ENCODE data around the gene SRC.
"Not testable (repeated sequence)": the region's sequence is repeated elsewhere in the genome, so short reads cannot be mapped to it uniquely, and the experiment has no call there.

SRC gene

DNA sequence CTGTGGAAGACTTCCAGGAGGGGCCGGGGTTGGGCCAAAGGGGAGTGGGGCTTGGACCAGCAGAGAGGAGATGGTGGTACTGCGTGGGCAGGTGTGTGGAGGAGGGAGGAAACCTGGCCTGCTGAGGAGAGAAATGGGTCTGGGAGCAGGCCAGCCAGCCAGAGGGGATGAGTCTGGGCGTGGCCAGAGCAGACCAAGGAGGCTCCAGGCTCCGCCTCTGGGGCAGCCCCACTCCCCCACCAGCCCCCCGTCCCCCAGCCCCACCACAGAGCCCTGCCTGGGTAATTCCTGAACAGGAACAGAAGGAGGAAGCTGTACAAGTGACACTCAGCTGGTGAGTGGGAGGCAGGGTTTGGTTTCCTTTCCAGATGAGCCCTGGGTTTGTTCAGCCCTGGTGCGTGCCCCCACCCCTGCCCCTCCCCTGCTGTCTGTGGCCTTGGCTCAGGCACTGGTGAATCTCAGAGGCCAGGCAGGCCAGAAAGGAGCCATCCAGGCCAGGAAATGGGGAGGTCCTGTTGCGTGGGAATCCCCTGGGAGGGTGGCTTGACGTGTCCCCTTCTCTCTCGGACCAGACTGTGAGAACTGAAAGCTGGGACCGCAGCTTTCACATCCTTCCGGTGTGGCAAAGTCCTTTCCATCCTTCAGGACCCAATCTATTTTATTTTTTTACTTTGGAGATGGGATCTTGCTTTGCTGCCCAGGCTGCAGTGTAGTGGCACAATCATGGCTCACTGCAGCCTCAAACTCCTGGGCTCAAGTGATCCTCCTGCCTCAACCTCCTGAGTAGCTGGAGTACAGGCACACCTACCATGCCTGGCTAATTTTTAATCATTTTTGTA, 9.4 kb upstream of the SRC start:
- DNase-seq (ENCODE audit: low spot score): no peak

DNA sequence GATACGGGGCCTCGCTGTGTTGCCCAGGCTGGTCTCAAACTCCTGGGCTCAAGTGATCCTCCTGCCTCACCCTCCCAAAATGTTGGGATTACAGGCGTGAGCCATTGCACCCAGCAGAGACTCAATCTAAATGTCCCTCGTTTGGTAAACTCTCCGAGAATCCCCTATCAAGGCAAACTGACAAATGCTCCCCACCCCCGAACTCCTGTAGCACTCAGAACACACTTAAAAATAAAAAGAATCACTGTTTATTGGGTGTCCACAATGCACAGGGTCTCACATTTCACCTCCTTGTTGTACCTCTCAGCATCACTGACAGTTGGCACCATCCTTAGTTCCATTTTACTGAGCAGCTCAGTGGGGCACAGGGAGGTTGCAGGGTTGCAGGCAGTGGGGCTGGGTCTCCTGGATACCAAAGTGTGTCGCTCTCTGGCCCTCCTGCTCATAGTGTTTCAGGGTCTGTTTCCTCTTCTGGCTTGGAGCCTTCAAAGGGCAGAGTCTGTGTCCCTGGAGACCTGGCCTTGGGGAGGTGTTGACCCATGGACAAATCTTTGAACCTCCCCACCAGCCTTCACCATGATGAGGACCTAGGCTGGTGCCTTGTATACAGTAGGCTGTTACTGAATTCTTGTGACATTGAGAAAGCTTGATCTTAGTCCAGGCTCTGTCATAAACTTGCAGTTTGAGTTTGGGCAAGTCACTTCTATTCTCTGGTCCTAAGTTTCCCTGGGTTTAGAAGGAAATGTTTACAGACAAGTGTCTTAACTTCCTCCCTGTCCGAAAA, 8.5 kb upstream of the SRC start:
- DNase-seq (ENCODE audit: low spot score): no peak

DNA sequence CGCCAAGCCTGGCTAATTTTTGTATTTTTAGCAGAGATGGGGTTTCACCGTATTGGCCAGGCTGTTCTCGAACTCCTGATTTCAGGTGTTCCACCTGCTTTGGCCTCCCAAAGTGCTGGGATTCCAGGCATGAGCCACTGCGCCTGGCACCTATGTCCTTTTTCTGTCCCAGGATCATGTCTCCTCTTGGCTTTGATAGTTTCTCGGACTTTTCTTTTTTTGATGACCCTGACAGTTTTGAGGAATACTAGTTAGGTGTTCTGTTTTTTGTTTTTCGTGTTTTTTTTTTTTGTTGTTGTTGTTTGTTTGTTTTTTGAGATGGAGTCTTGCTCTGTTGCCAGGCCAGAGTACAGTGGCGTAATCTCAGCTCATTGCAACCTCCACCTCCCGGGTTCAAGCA, 7.6 kb upstream of the SRC start:
- not testable (repeated sequence) for DNase-seq (ENCODE audit: low spot score)

DNA sequence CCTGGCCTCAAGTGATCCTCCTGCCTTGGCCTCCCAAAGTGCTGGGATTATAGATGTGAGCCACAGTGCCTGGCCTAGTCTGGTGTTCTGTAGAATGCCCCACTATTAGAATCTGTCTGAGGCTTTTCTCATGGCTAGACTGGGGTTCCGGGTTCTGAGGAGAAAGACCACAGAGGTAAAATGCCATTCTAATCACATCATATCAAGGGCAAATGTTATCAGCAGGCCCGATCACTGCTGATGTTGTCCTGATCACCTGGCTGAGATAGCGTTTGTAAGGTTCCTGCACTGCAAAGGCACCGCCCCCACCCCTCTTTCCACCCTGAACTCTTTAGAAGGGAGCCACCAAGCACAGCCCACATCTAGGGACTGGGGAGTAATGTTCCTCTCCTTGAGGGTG, 6.7 kb upstream of the SRC start:
- DNase-seq (ENCODE audit: low spot score): no peak

DNA sequence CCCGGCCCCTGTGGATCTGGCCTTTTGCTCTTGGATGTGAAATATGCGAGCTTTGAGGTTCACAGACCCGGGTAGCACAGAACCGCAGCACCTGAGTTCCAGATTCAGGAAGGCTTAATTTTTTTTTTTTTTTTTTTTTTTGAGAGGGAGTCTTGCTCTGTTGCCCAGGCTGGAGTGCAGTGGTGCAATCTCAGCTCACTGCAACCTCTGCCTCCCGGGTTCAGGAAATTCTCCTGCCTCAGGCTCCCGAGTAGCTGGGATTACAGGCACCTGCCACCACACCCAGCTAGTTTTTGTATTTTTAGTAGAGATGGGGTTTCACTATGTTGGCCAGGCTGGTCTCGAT, 6.2 kb upstream of the SRC start:
- DNase-seq (ENCODE audit: low spot score): not testable (repeated sequence)

DNA sequence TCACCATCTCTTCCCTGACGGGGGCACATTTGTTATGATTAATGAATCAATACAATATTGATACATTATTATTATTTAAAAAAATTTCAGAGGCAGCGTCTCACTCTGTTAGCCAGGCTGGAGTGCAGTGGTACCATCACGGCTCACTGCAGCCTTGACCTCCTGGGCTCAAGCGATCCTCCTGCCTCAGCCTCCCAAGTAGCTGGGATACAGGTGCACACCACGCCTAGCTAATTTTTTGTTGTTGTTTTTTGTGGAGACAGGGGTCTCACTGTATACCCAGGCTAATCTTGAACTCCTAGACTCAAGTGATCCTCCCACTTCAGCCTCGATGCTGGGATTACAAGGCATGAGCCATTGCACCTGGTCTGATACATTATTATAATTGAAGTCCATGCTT, 4.9 kb upstream of the SRC start:
- DNase-seq (ENCODE audit: low spot score): no peak

DNA sequence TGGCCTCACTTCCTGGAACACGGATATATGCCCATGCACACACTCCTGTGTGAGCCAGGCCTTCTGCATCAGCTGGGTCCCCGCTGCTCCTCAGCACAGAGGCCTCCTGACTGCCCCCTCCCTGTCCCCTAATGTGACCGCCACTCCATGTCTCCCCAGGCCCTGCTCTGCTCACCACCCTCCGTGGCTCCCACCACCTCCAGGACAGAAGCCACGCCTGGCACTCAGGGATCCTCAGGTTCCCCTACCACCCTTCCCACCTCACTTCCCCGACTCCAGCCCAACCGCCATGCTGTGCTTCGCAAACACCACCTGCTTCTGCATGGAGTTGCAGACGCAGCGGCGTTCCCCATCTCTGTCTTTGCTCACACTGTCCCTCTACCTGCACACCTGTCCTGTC, 4.3 kb upstream of the SRC start:
- DNase-seq (ENCODE audit: low spot score): no peak

DNA sequence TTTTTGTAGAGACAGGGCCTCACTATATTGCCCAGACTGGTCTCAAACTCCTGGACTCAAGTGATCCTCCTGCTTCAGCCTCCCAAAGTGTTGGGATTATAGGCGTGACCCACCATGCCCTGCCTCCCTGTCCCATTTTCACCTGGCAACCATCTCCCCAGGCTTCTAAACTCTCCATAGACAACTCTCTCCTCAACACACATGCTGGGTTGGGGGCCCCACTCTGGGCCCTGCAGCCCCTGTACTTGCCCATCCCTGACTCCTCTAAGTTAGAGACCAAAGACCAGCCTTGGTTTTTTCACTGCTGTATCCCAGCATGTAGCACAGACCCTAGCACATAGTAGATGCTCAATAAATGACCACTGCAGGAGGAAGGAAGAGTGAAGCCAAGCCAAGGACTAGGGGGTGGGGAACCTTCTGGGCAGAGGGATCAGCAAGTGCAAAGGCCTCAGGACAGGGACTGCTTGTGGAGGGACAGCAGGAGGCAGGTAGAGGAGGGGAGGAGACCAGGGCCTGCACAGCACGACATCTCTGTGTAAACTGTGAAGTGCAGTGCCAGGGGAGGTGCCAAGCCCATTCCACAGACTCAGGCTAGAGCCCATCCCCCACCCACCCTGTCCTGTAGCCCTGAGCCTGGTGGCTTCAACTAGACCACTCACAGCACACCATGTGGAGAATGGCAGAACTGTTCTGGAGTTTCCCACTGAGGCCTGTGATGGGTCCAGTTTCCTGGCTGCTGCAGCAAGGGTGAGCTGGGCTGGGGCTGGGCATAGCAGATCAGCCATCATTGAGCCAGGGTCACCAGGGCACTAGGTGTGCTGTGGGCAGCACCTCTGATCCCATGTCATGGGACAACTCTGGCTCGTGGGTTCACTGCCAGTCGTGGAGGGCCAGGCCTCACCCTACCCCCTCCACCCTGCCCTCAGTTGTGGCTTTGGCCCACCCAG, 3.4 kb upstream of the SRC start:
- DNase-seq (ENCODE audit: low spot score): no peak

DNA sequence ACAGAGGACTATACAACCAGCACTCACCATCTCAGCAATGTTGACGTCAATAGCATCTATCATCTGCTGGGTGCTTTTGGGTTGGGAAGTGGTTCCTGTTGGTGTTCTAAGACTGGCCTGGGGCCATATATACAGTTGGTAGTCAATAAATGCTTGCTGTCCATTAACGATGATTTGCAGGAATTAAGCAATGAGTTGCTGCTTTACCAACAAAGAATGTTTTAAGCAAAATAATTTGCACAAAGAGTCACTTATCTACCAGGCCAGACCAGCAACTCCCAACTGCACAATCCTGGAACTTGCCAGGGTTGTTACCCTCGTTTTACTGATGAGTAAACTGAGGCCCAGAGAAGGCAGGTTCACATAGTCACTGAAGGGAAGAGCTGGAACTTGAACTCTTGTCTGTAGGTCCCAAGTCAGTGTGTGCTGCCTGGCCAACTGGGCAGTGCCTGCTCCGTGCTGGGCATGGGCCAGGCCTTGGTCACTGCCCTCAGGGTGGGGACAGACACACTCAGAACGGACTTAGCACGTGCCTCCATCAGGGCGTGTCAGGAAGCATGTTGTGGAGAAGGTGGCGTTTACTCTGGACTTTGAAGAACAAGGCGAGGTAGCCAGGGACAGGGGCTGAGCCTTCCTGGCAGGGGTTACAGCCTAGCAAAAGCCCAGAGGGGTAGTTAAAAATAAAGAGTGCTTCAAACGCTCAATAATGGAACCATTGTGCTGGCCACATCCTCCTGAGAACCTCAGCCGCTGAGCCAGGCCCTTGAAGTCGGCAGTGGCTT, 2.5 kb upstream of the SRC start:
- no peak for DNase-seq (ENCODE audit: low spot score)

DNA sequence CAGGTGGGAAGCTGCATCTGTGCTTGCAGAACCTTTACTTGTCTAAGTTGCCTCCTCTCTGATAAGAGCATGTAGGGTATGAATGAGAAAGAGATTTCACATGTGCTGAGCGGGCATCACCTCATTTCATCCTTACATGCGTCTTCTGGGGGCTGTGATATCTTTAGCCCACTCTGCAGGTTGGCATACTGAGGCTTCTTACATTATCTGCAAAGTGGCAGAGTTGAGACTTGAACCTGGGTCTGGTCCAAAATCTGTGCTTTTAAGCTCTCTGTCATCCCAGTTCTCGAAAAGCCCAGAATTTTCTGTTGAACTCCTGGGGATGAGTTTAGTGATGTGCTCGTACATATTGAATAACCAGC, 2.0 kb upstream of the SRC start:
- peak; percentile 26 for DNase-seq (ENCODE audit: low spot score)

DNA sequence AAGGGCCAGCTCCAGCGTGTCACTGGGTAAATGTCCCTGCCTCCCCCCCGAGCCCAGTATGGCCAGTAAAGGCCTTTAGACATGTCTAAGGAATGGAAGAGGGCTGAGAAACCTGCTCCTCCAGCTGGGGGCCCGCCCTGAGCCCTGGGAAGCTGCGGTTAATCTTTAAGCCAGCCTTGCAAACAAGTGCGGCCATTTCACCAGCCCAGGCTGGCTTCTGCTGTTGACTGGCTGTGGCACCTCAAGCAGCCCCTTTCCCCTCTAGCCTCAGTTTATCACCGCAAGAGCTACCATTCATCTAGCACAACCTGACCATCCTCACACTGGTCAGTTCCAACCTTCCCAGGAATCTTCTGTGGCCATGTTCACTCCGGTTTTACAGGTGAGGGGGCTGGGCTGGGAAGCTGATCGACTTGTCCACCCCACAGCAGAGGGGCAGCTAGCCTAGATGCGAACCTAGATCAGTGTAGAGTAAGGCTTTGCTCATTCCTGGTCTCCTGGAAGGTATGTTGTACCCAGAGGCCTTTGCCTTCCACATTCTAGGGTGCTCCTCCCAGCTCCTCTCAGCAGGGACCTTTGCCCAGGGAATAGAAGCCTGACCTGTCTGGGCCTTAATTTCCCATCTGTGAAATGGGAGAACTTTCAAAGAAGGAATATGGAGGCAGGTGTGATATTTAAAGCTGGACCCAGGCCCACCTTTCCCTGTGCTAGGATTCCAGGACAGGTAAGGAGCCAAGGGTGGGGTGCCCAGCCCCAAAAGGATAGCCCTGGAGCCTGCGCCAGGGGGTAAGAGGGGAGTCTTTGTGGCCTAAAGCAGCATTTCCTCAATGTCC, 1.2 kb upstream of the SRC start:
- DNase-seq (ENCODE audit: low spot score): peak; percentile 44

DNA sequence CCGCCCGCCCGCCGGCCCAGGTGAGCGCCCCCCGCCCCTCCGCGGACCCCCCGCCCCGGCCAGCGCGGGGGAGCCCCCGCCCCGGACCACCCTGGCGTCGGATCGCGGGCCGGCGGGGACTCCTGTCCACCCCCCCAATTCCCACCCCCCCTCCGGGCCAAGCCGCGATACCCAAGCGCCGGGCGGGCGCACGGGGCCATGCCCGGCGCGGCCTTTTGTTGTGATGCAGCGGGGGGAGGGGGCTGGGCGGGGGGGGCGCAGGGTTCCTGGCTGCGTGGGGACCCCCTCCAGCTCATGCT, 245 bp downstream of the SRC start:
- no peak for DNase-seq (ENCODE audit: low spot score)

DNA sequence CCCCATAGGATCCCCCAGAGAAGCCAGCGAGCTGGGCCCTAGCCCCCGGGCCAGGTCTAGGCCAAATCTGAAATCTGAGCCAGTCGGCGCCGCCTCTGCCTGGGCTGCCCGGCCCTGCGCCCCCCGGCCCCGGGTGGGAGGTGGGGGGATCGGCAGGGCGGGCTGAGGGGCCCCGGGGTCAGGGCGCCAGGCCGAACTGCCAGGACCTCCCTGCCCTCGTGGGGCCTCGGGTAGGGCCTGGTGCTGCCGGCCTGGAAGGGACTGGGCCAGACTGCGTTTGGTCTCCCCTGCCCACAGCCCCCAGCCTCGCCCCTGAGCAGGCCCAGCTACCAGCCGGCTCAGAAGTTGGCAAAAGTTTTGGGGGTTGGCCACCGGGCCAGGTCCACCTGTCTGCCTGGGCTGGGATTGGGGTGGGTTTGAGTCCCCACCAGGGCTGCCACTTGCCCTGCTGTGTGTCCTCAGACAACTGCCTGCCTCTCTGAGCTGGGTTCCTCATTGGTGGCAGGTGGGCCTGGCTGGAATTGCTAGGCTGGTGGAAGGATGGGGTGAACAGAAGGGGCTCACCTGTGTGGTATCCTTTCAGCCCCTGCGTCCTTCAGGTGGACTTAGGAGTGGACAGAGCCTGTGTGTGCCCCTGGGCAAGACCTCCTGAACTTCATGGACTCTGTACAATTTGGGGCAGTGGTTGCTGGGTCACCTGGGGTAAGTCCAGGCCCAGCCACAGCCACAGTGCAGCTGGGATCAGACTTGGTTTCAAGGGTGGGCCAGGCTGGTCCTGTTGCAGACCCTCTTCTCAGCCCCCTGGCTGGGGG, 801 bp downstream of the SRC start:
- DNase-seq (ENCODE audit: low spot score): peak; percentile 60

DNA sequence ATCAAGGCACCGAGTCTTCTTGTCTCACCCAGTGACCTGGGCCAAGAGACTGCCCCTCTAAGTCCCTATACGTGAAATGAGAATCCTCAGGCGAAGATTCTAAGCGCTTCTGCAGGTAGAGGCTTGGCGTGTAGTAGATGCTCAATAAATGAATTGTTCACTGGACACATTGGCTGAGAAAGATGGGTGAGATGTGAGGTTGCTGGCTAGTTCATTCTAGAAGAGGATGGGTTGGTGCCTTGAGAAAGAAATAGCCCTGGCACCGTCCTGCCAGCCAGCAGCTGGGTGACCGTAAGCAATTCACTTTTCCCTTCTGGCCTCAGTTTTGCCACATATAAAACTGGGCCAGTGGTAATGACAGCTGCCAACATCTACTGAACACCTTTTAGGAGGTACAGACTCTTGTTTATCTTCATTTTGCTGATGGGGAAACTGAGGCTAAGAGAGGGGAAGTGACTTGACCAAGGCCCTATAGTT, 1.4 kb downstream of the SRC start:
- DNase-seq (ENCODE audit: low spot score): no peak

DNA sequence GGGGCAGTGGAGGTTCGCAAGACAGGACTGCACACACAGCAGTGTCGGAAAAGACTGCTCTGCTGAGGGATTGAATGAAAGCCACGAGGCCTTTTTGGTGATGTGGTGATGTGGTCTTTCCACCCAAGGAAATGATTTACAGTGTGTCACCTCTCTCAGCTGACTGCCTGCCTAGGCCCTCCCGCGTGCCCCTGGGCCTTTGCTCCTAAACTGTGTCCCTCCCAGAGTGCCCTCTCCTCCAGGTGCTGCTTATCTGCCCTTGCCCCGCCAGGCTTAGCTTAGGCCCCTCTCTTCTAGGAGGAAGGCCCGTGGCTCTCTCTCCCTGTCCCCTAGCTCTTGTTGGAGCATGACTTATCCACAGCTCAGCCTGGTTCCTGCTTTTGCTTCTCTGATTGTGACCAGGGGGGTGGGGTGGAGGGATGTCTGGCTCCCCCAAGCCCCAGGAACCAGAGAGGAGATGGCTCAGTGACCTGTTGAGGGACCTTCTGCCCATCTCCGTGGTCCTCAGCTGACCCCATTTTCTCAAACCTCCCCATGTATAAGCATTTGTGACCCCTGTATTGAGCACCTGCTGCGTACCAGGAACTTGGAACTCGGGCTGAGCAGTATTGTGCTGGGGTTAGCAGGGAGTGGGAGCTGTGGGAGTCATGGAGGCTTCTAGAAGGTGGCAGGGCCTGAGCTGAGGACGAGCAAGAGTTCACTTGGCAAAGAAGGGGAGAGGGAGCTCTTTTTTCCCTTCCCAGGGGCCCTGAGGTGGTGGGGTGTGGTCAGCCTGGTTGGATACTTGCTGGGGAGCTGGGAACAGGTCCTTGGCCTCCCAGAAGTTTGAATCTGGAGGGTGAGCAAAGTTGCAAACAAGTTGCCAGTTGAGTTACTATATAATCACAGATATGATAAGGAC, 2.2 kb downstream of the SRC start:
- DNase-seq (ENCODE audit: low spot score): peak; percentile 55

DNA sequence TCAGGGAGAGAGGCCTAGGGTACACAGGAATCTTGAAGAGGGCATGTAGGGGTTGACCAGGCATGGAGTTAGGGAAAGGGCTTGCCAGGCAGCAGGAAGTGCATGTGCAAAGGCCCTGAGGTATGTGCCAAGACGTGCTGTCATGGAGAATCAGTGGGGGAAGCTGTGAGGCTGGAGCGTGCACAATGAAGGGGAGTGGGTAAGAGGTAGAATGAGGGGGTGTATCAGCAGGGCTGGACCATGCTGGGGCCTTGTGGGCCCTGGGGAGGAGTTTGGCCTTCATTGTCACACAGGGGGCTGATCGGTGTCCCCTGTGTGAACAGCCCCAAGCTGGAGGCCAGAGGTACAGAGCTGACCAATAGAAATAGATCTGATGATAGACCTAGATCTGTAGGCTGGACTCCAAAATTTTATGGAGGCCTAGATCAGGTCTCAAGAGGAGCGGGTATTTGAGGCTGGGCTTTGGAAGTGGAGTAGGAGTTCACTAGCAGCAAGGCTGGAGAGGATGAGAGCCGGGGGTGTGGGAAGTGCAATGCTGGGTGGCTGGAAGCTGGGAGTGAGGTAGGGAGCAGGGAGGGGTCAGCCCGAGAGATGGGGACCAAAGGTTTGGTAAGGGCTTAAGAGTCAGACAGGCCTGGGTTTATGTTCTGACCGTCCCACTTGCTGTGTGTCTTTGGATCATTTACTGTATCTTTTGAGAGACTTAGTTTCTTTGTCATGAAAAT, 3.0 kb downstream of the SRC start:
- DNase-seq (ENCODE audit: low spot score): peak; percentile 22

DNA sequence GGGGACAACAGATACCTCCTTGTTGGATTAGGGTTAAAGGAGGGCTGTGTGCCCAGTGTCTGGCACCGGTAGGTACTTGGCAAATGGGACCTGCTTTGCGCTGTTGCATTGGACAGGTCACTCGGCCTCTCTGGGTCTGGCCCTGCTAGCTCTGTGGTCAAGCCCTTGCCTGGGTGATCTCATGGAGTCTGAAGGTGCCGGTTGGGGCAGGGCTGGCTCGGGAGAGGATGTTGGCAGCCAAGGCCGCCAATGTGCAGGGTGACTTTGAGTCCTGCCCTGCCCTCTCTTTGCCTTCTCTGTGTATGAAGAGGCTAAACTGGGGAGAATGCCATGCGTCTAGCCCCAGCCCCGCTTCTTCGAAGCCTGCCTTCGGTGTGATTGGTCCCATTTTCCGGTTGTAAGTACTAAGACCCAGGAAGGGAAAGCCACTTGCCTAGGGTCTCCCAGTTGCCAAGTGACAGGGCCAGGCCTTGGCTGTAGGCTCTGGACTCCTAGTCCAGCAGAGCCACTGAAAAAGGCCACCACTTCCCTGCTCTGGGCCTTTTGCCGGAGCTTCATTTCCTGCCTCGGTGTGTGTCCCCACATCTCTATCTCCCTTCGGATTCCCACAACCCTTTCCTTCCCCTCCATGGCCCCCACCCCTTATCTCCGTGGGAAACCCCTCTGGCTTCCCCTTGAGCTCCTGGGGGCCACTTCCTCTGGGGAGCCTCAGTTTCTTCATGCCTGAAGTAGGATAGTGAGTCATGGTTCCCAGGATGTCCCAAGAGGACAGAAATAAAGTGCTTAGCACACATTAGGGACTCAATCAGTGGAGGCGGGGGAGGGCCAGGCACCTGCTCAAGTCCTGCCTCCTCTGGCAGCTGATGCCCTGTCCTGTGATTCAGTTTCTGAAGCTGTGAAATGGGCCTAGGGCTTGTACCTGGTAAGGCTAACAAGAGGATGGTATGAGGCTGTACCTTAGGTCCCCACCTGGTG, 3.9 kb downstream of the SRC start:
- peak; percentile 34 for DNase-seq (ENCODE audit: low spot score)
